ENCODE measurements around the gene DMKN. TPM values are rescaled to one million over a fixed set of nuclear protein-coding genes. Genes with fewer than 3 reads are reported as not detected.
A peak's percentile ranks its signal among the peaks of the same experiment; 100 is the strongest.

DMKN gene
- total and polyA plus RNA-seq, 5 donors from 2014 or later, result 0.74 to 1.6 (median 1.0) TPM; not detected in 2

- H3K4me1 Mint-ChIP-seq, result peaks cover 0 to 9% (median 1%) of the 10 kb centered on the region in 4 donors
- no peak overlapping the region for H3K4me3 ChIP-seq (ENCODE audit: low read depth, low read length)
- H3K9me3 ChIP-seq (ENCODE audit: control insufficient read depth in 2 of 2, low read length in 2 of 2), result no peaks in the 10 kb centered on the region
- H3K9me3 Mint-ChIP-seq, result no peaks in the 10 kb centered on the region
- DNase-seq, result no peak
- H3K4me3 Mint-ChIP-seq, result no peak overlapping the region
- H3K36me3 Mint-ChIP-seq, result no peaks in the 10 kb centered on the region
- H3K4me1 ChIP-seq (ENCODE audit: control insufficient read depth, insufficient read depth, low read length, poor library complexity, severe bottlenecking), result peaks cover 3% of the 10 kb centered on the region
- no peaks in the 10 kb centered on the region for H3K36me3 ChIP-seq (ENCODE audit: control insufficient read depth, insufficient read depth, low read length)
- ATAC-seq (ENCODE audit: low read depth in 2 of 2), result no peak
- peaks cover 9% of the 10 kb centered on the region for H3K27me3 Mint-ChIP-seq
- H3K27me3 ChIP-seq (ENCODE audit: control insufficient read depth, insufficient read depth, low read length), result no peaks in the 10 kb centered on the region
- H3K27ac Mint-ChIP-seq, result no peak overlapping the region
- no peak overlapping the region for H3K27ac ChIP-seq (ENCODE audit: insufficient read depth, low read length, poor library complexity, severe bottlenecking)
Observed at GRCh38 chr19:35498220-35498619, 15.2 kb downstream of the DMKN start.

- no peaks in the 10 kb centered on the region for H3K9me3 ChIP-seq (ENCODE audit: control insufficient read depth in 2 of 2, low read length in 2 of 2)
- peak overlapping the region in 2 of 3 donors; percentile 39 to 81 for H3K27ac Mint-ChIP-seq
- H3K27ac ChIP-seq (ENCODE audit: insufficient read depth, low read length, poor library complexity, severe bottlenecking), result no peak overlapping the region
- no peaks in the 10 kb centered on the region for H3K27me3 ChIP-seq (ENCODE audit: control insufficient read depth, insufficient read depth, low read length)
- no peaks in the 10 kb centered on the region for H3K9me3 Mint-ChIP-seq
- no peaks in the 10 kb centered on the region for H3K36me3 ChIP-seq (ENCODE audit: control insufficient read depth, insufficient read depth, low read length)
- H3K36me3 Mint-ChIP-seq, result no peaks in the 10 kb centered on the region
- peaks cover 9% of the 10 kb centered on the region for H3K27me3 Mint-ChIP-seq
- ATAC-seq (ENCODE audit: low read depth in 2 of 2), result no peak
- peaks cover 3% of the 10 kb centered on the region for H3K4me1 ChIP-seq (ENCODE audit: control insufficient read depth, insufficient read depth, low read length, poor library complexity, severe bottlenecking)
- H3K4me3 Mint-ChIP-seq, result no peak overlapping the region
- H3K4me3 ChIP-seq (ENCODE audit: low read depth, low read length), result no peak overlapping the region
- peaks cover 0 to 9% (median 1%) of the 10 kb centered on the region in 4 donors for H3K4me1 Mint-ChIP-seq
- no peak for DNase-seq
Observed at GRCh38 chr19:35497406-35497805, 16.0 kb downstream of the DMKN start.

GRCh38 chr19:35495107-35496064 is 18.1 kb downstream of the DMKN start:
- no peaks in the 10 kb centered on the region for H3K9me3 Mint-ChIP-seq
- H3K4me3 Mint-ChIP-seq, result no peak overlapping the region
- peak overlapping the region in 1 of 3 donors; percentile 39 for H3K27ac Mint-ChIP-seq

GRCh38 chr19:35493971-35494370 is 19.5 kb downstream of the DMKN start:
- Histone ChIP-seq H3K4me1 (ENCODE audit: control insufficient read depth, insufficient read depth, low read length, poor library complexity, severe bottlenecking) (peaks cover 3% of the 10 kb centered on the region), H3K27me3 (ENCODE audit: control insufficient read depth, insufficient read depth, low read length) (no peaks in the 10 kb centered on the region), H3K27ac (ENCODE audit: insufficient read depth, low read length, poor library complexity, severe bottlenecking) (no peak overlapping the region), H3K4me3 (ENCODE audit: low read depth, low read length) (no peak overlapping the region), H3K36me3 (ENCODE audit: control insufficient read depth, insufficient read depth, low read length) (no peaks in the 10 kb centered on the region), H3K9me3 (ENCODE audit: control insufficient read depth in 2 of 2, low read length in 2 of 2) (no peaks in the 10 kb centered on the region)
- Mint-ChIP-seq H3K4me1 (peaks cover 0 to 9% (median 0%) of the 10 kb centered on the region in 4 donors), H3K9me3 (no peaks in the 10 kb centered on the region), H3K4me3 (no peak overlapping the region), H3K36me3 (no peaks in the 10 kb centered on the region), H3K27ac (no peak overlapping the region), H3K27me3 (peaks cover 4% of the 10 kb centered on the region)
- ATAC-seq (ENCODE audit: low read depth in 2 of 2) (no peak), DNase-seq (no peak)

More at GRCh38 chr19:35495107-35496064, 18.1 kb downstream of the DMKN start:
- Mint-ChIP-seq H3K36me3 (no peaks in the 10 kb centered on the region), H3K27me3 (peaks cover 4% of the 10 kb centered on the region), H3K4me1 (peaks cover 0 to 9% (median 0%) of the 10 kb centered on the region in 4 donors)
- H3K27ac ChIP-seq (ENCODE audit: insufficient read depth, low read length, poor library complexity, severe bottlenecking), result no peak overlapping the region
- H3K36me3 ChIP-seq (ENCODE audit: control insufficient read depth, insufficient read depth, low read length), result no peaks in the 10 kb centered on the region
- no peak overlapping the region for H3K4me3 ChIP-seq (ENCODE audit: low read depth, low read length)
- no peaks in the 10 kb centered on the region for H3K27me3 ChIP-seq (ENCODE audit: control insufficient read depth, insufficient read depth, low read length)
- peaks cover 3% of the 10 kb centered on the region for H3K4me1 ChIP-seq (ENCODE audit: control insufficient read depth, insufficient read depth, low read length, poor library complexity, severe bottlenecking)
- H3K9me3 ChIP-seq (ENCODE audit: control insufficient read depth in 2 of 2, low read length in 2 of 2), result no peaks in the 10 kb centered on the region
- ATAC-seq (ENCODE audit: low read depth in 2 of 2), result peak; percentile 84 to 87
- peak; percentile 38 to 63 (median 57) for DNase-seq

GRCh38 chr19:35491836-35492360 is 21.6 kb downstream of the DMKN start:
- Mint-ChIP-seq H3K9me3 (no peaks in the 10 kb centered on the region), H3K4me3 (no peak overlapping the region), H3K27me3 (no peaks in the 10 kb centered on the region), H3K36me3 (no peaks in the 10 kb centered on the region), H3K27ac (no peak overlapping the region), H3K4me1 (peaks cover 0 to 9% (median 0%) of the 10 kb centered on the region in 4 donors)
- Histone ChIP-seq H3K4me1 (ENCODE audit: control insufficient read depth, insufficient read depth, low read length, poor library complexity, severe bottlenecking) (peaks cover 3% of the 10 kb centered on the region), H3K27me3 (ENCODE audit: control insufficient read depth, insufficient read depth, low read length) (no peaks in the 10 kb centered on the region), H3K36me3 (ENCODE audit: control insufficient read depth, insufficient read depth, low read length) (no peaks in the 10 kb centered on the region), H3K9me3 (ENCODE audit: control insufficient read depth in 2 of 2, low read length in 2 of 2) (no peaks in the 10 kb centered on the region), H3K27ac (ENCODE audit: insufficient read depth, low read length, poor library complexity, severe bottlenecking) (no peak overlapping the region), H3K4me3 (ENCODE audit: low read depth, low read length) (no peak overlapping the region)
- DNase-seq (no peak), ATAC-seq (ENCODE audit: low read depth in 2 of 2) (no peak)

GRCh38 chr19:35490364-35490763 is 23.1 kb downstream of the DMKN start, which contains the start of gene KRTDAP:
TSS of gene KRTDAP (minus strand) at chr19:35490464. CDS start at chr19:35490442, 22 bp downstream.
- DNase-seq, result no peak
- H3K27ac Mint-ChIP-seq, result peak within 1 kb of the TSS in 1 of 3 donors; percentile 57
- H3K27ac ChIP-seq (ENCODE audit: insufficient read depth, low read length, poor library complexity, severe bottlenecking), result no peak within 1 kb of the TSS

GRCh38 chr19:35488677-35489076 is 24.8 kb downstream of the DMKN start:
- no peak overlapping the region for H3K27ac ChIP-seq (ENCODE audit: insufficient read depth, low read length, poor library complexity, severe bottlenecking)
- Mint-ChIP-seq H3K27ac (no peak overlapping the region), H3K4me3 (no peak overlapping the region), H3K9me3 (no peaks in the 10 kb centered on the region), H3K36me3 (no peaks in the 10 kb centered on the region), H3K27me3 (peaks cover 7% of the 10 kb centered on the region), H3K4me1 (peaks cover 0 to 2% (median under 1%) of the 10 kb centered on the region in 4 donors)
- ATAC-seq (ENCODE audit: low read depth in 2 of 2), result no peak
- H3K4me3 ChIP-seq (ENCODE audit: low read depth, low read length), result no peak overlapping the region
- H3K4me1 ChIP-seq (ENCODE audit: control insufficient read depth, insufficient read depth, low read length, poor library complexity, severe bottlenecking), result no peaks in the 10 kb centered on the region
- H3K27me3 ChIP-seq (ENCODE audit: control insufficient read depth, insufficient read depth, low read length), result no peaks in the 10 kb centered on the region
- H3K9me3 ChIP-seq (ENCODE audit: control insufficient read depth in 2 of 2, low read length in 2 of 2), result no peaks in the 10 kb centered on the region
- no peak for DNase-seq
- no peaks in the 10 kb centered on the region for H3K36me3 ChIP-seq (ENCODE audit: control insufficient read depth, insufficient read depth, low read length)

More at GRCh38 chr19:35490364-35490763, 23.1 kb downstream of the DMKN start, which contains the start of gene KRTDAP:
- no peak for ATAC-seq (ENCODE audit: low read depth in 2 of 2)
- Histone ChIP-seq H3K27me3 (ENCODE audit: control insufficient read depth, insufficient read depth, low read length) (no peaks in the 10 kb centered on the region), H3K36me3 (ENCODE audit: control insufficient read depth, insufficient read depth, low read length) (no peaks in the 10 kb centered on the region), H3K4me1 (ENCODE audit: control insufficient read depth, insufficient read depth, low read length, poor library complexity, severe bottlenecking) (peaks cover 3% of the 10 kb centered on the region), H3K9me3 (ENCODE audit: control insufficient read depth in 2 of 2, low read length in 2 of 2) (no peaks in the 10 kb centered on the region), H3K4me3 (ENCODE audit: low read depth, low read length) (no peak within 1 kb of the TSS)
- peaks cover 0 to 5% (median 0%) of the 10 kb centered on the region in 4 donors for H3K4me1 Mint-ChIP-seq
- no peaks in the 10 kb centered on the region for H3K9me3 Mint-ChIP-seq
- no peak within 1 kb of the TSS for H3K4me3 Mint-ChIP-seq
- no peaks in the 10 kb centered on the region for H3K36me3 Mint-ChIP-seq
- peaks cover 7% of the 10 kb centered on the region for H3K27me3 Mint-ChIP-seq
